ENCODE measurements around the gene B3GAT1. TPM values are rescaled to one million over a fixed set of nuclear protein-coding genes. Genes with fewer than 3 reads are reported as not detected.

The B3GAT1 gene
- total and polyA plus RNA-seq, 2 donors (not counting 1 experiment from before 2014, with no cell fraction given): under 0.01 TPM; not detected in 1

- no peak overlapping the region for H3K9ac ChIP-seq (ENCODE audit: insufficient read depth, low read length)
- no peaks in the 10 kb centered on the region for H3K9me3 ChIP-seq (ENCODE audit: control insufficient read depth, insufficient read depth, low read depth, low read length)
- no peak overlapping the region for H2AFZ ChIP-seq (ENCODE audit: low read length)
- H3K27ac ChIP-seq (ENCODE audit: insufficient read depth, low read length): no peak overlapping the region
- no peaks in the 10 kb centered on the region for H4K20me1 ChIP-seq (ENCODE audit: control insufficient read depth, extremely low read depth, insufficient read depth, low read length)
- no peaks in the 10 kb centered on the region for H3K36me3 ChIP-seq (ENCODE audit: control insufficient read depth, insufficient read depth, low read length)
- no peak overlapping the region for H3K4me3 ChIP-seq (replicated peaks in 1 of 4; ENCODE audit: control extremely low read depth in 1 of 4, insufficient read depth in 1 of 4, low read depth in 3 of 4, low read length in 4 of 4)
- H3K79me2 ChIP-seq (ENCODE audit: control insufficient read depth, insufficient read depth, low read length): no peaks in the 10 kb centered on the region
- TF ChIP-seq CTCF (conservative IDR thresholded peaks at IDR 0.05 in 1 of 2, IDR thresholded peaks at IDR 0.05 in 1 of 2; ENCODE audit: low read depth in 1 of 2, low read length in 2 of 2) (no peak), EZH2 (IDR thresholded peaks at IDR 0.05; ENCODE audit: low read length, missing control alignments) (no peak)
- no peaks in the 10 kb centered on the region for H3K4me1 ChIP-seq (ENCODE audit: control insufficient read depth, extremely low read depth, insufficient read depth, low read length)
- no peak for DNase-seq (ENCODE audit: low read depth in 2 of 2)
- H3K4me2 ChIP-seq (ENCODE audit: extremely low read depth, insufficient read depth, low read length): no peak overlapping the region
- H3K27me3 ChIP-seq (ENCODE audit: control insufficient read depth, insufficient read depth, low read length): peaks cover 3% of the 10 kb centered on the region
Measured at GRCh38 chr11:134416726-134417125, 4.7 kb upstream of the B3GAT1 start.

GRCh38 chr11:134414766-134415765 is 3.0 kb upstream of the B3GAT1 start:
- no peak for DNase-seq (ENCODE audit: low read depth in 2 of 2)
- Histone ChIP-seq H2AFZ (ENCODE audit: low read length) (no peak overlapping the region), H3K36me3 (ENCODE audit: control insufficient read depth, insufficient read depth, low read length) (no peaks in the 10 kb centered on the region), H3K4me1 (ENCODE audit: control insufficient read depth, extremely low read depth, insufficient read depth, low read length) (no peaks in the 10 kb centered on the region), H3K27me3 (ENCODE audit: control insufficient read depth, insufficient read depth, low read length) (peaks cover 3% of the 10 kb centered on the region), H3K4me3 (replicated peaks in 1 of 4; ENCODE audit: control extremely low read depth in 1 of 4, insufficient read depth in 1 of 4, low read depth in 3 of 4, low read length in 4 of 4) (no peak overlapping the region), H4K20me1 (ENCODE audit: control insufficient read depth, extremely low read depth, insufficient read depth, low read length) (no peaks in the 10 kb centered on the region), H3K9me3 (ENCODE audit: control insufficient read depth, insufficient read depth, low read depth, low read length) (no peaks in the 10 kb centered on the region), H3K9ac (ENCODE audit: insufficient read depth, low read length) (no peak overlapping the region), H3K4me2 (ENCODE audit: extremely low read depth, insufficient read depth, low read length) (no peak overlapping the region), H3K27ac (ENCODE audit: insufficient read depth, low read length) (no peak overlapping the region), H3K79me2 (ENCODE audit: control insufficient read depth, insufficient read depth, low read length) (no peaks in the 10 kb centered on the region)
- no peak for TF ChIP-seq CTCF (conservative IDR thresholded peaks at IDR 0.05 in 1 of 2, IDR thresholded peaks at IDR 0.05 in 1 of 2; ENCODE audit: low read depth in 1 of 2, low read length in 2 of 2)
- no peak for TF ChIP-seq EZH2 (IDR thresholded peaks at IDR 0.05; ENCODE audit: low read length, missing control alignments)

GRCh38 chr11:134413826-134414731 is 2.0 kb upstream of the B3GAT1 start:
- no peaks in the 10 kb centered on the region for H3K79me2 ChIP-seq (ENCODE audit: control insufficient read depth, insufficient read depth, low read length)
- no peaks in the 10 kb centered on the region for H3K4me1 ChIP-seq (ENCODE audit: control insufficient read depth, extremely low read depth, insufficient read depth, low read length)
- H3K4me3 ChIP-seq (replicated peaks in 1 of 4; ENCODE audit: control extremely low read depth in 1 of 4, insufficient read depth in 1 of 4, low read depth in 3 of 4, low read length in 4 of 4): no peak overlapping the region
- H3K27ac ChIP-seq (ENCODE audit: insufficient read depth, low read length): no peak overlapping the region
- TF ChIP-seq EZH2 (IDR thresholded peaks at IDR 0.05; ENCODE audit: low read length, missing control alignments): no peak
- no peak for TF ChIP-seq CTCF (conservative IDR thresholded peaks at IDR 0.05 in 1 of 2, IDR thresholded peaks at IDR 0.05 in 1 of 2; ENCODE audit: low read depth in 1 of 2, low read length in 2 of 2)
- DNase-seq (ENCODE audit: low read depth in 2 of 2): no peak
- no peaks in the 10 kb centered on the region for H3K9me3 ChIP-seq (ENCODE audit: control insufficient read depth, insufficient read depth, low read depth, low read length)
- H3K4me2 ChIP-seq (ENCODE audit: extremely low read depth, insufficient read depth, low read length): no peak overlapping the region
- no peaks in the 10 kb centered on the region for H3K36me3 ChIP-seq (ENCODE audit: control insufficient read depth, insufficient read depth, low read length)
- H3K27me3 ChIP-seq (ENCODE audit: control insufficient read depth, insufficient read depth, low read length): peaks cover 3% of the 10 kb centered on the region
- H3K9ac ChIP-seq (ENCODE audit: insufficient read depth, low read length): no peak overlapping the region
- no peaks in the 10 kb centered on the region for H4K20me1 ChIP-seq (ENCODE audit: control insufficient read depth, extremely low read depth, insufficient read depth, low read length)
- no peak overlapping the region for H2AFZ ChIP-seq (ENCODE audit: low read length)

Measured in fibroblast of lung (primary cell).